B cell (primary cell): Measurements from ENCODE around the gene PYURF.

ENCODE experiments used
- CTCF ChIP-seq: fragments of 200-600 bp; IDR thresholded peaks from one replicate; pipeline ENCODE4 v1.8.0; 2022; ENCODE audit warnings: antibody characterized with exemption, mild to moderate bottlenecking
- EZH2 ChIP-seq: IDR thresholded peaks from 2 replicates; pipeline ENCODE4 v1.6.1; 2012; ENCODE audit warnings: borderline replicate concordance, low read depth, mild to moderate bottlenecking, moderate library complexity, low read length; ENCODE audit not compliant: insufficient read depth, poor library complexity, severe bottlenecking

- TF ChIP-seq CTCF = no peak
- TF ChIP-seq EZH2 = no peak
These were observed 5.3 kb upstream of the PYURF start for GRCh38 chr4:88528861-88529260.
